ENCODE measurements around the gene S100A6.

GRCh38 chr1:153563991-153564390, 28.2 kb upstream of the S100A6 start:
- TF ChIP-seq CTCF (IDR thresholded peaks at IDR 0.05) = no peak
- TF ChIP-seq POLR2A (IDR thresholded peaks at IDR 0.05) = no peak

Data from heart left ventricle (tissue), 13 donors.